IMR-90 (cell line): ENCODE measurements around the gene TTC28. TPM values are rescaled to one million over a fixed set of nuclear protein-coding genes. Genes with fewer than 3 reads are reported as not detected.

Experiments
- ATAC-seq: fragments of 200-7000 bp; cut with Tn5 transposase; 2 replicates; pipeline ENCODE4 v1.9.1; 2020; ENCODE audit warnings: low read depth, mild to moderate bottlenecking, moderate library complexity
- BruUV-seq: library from RNA; stranded (reverse); fragments of 400-500 nt; replicated peaks from 2 replicates; lab custom pipeline; 2021; lab: Mats Ljungman, UMichigan
- CTCF ChIA-PET: fragments of 300-600 bp; formaldehyde crosslinking; extraction: SDS; loops from one replicate; lab custom pipeline; 2021; ENCODE audit warnings: antibody characterized with exemption; lab: Yijun Ruan, JAX
- POLR2A ChIA-PET: fragments of 300-600 bp; sonication (Branson Sonifier 250); formaldehyde crosslinking; loops from one replicate; lab custom pipeline; 2022; ENCODE audit warnings: antibody characterized with exemption; ENCODE audit not compliant: unreplicated experiment; lab: Charles Lee
- DNase-seq: peaks from one replicate; pipeline ENCODE4 v3.0.0; 2013
- H2AFZ ChIP-seq: replicated peaks from 2 replicates; pipeline ENCODE3; 2013; ENCODE audit warnings: low read length, mild to moderate bottlenecking; ENCODE audit not compliant: poor library complexity
- H2AK5ac ChIP-seq: 2 replicates; pipeline ENCODE4 v1.6.1; 2013; ENCODE audit warnings: low read depth, low read length, inconsistent platforms
- H2AK9ac ChIP-seq: replicated peaks from 2 replicates; pipeline ENCODE3; 2013; ENCODE audit warnings: mild to moderate bottlenecking, low read depth, low read length, moderate library complexity; ENCODE audit not compliant: poor library complexity
- H2BK120ac ChIP-seq: 2 replicates; pipeline ENCODE4 v1.6.1; 2013; ENCODE audit warnings: low read depth, low read length, inconsistent platforms
- H2BK15ac ChIP-seq: 3 replicates; pipeline ENCODE4 v1.6.1; 2013; ENCODE audit warnings: low read depth, low read length, inconsistent platforms
- H2BK20ac ChIP-seq: 2 replicates; pipeline ENCODE4 v1.6.1; 2013; ENCODE audit warnings: low read depth, mild to moderate bottlenecking, inconsistent platforms, low read length, moderate library complexity
- H2BK5ac ChIP-seq: 2 replicates; pipeline ENCODE4 v1.6.1; 2013; ENCODE audit warnings: mild to moderate bottlenecking, low read depth, low read length, inconsistent platforms; ENCODE audit not compliant: poor library complexity, severe bottlenecking
- H3K14ac ChIP-seq: replicated peaks from 2 replicates; pipeline ENCODE4 v1.6.1; 2013; ENCODE audit warnings: low read depth, low read length, inconsistent platforms
- H3K18ac ChIP-seq: 2 replicates; pipeline ENCODE4 v1.6.1; 2013; ENCODE audit warnings: low read depth, low read length, control low read depth
- H3K23ac ChIP-seq: 2 replicates; pipeline ENCODE4 v1.6.1; 2013; ENCODE audit warnings: low read depth, low read length, inconsistent platforms
- H3K27ac ChIP-seq: 2 replicates; pipeline ENCODE4 v1.5.1; 2013; ENCODE audit warnings: mild to moderate bottlenecking, control low read depth, low read length; ENCODE audit not compliant: insufficient read depth
- H3K27me3 ChIP-seq: 2 replicates; pipeline ENCODE4 v1.6.1; 2013; ENCODE audit warnings: low read length; ENCODE audit not compliant: control insufficient read depth, insufficient read depth
- H3K36me3 ChIP-seq: 2 replicates; pipeline ENCODE4 v1.6.1; 2013; ENCODE audit warnings: low read length, mixed read lengths; ENCODE audit not compliant: control insufficient read depth, insufficient read depth
- H3K4ac ChIP-seq: 2 replicates; pipeline ENCODE4 v1.6.1; 2013; ENCODE audit warnings: low read depth, low read length, inconsistent platforms
- H3K4me1 ChIP-seq: 2 replicates; pipeline ENCODE4 v1.6.1; 2013; ENCODE audit warnings: low read length, mixed read lengths; ENCODE audit not compliant: control insufficient read depth, insufficient read depth
- H3K4me2 ChIP-seq: 2 replicates; pipeline ENCODE4 v1.6.1; 2013; ENCODE audit warnings: low read depth, mild to moderate bottlenecking, control low read depth, low read length, moderate library complexity
- H3K4me3 ChIP-seq: 2 replicates; pipeline ENCODE4 v1.5.1; 2013; ENCODE audit warnings: low read depth, mild to moderate bottlenecking, control low read depth, low read length, moderate library complexity; ENCODE audit not compliant: insufficient read depth
- H3K56ac ChIP-seq: 2 replicates; pipeline ENCODE4 v1.6.1; 2013; ENCODE audit warnings: low read length, inconsistent platforms; ENCODE audit not compliant: insufficient read depth; ENCODE audit errors: extremely low read depth
- H3K79me1 ChIP-seq, 2 experiments: 2 replicates each; pipeline ENCODE4 v1.6.1; 2013; ENCODE audit warnings: low read length in 2 of 2, inconsistent platforms in 1 of 2, low read depth in 1 of 2
- H3K9ac ChIP-seq: 2 replicates; pipeline ENCODE4 v1.6.1; 2013; ENCODE audit warnings: low read depth, low read length, control low read depth
- H3K9me1 ChIP-seq: 2 replicates; pipeline ENCODE4 v1.6.1; 2013; ENCODE audit warnings: low read length, inconsistent platforms; ENCODE audit not compliant: insufficient read depth
- H3K9me3 ChIP-seq: 2 replicates; pipeline ENCODE4 v1.6.1; 2013; ENCODE audit warnings: low read length; ENCODE audit not compliant: control insufficient read depth, insufficient read depth
- H4K20me1 ChIP-seq: 2 replicates; pipeline ENCODE4 v1.6.1; 2013; ENCODE audit warnings: low read length, inconsistent platforms; ENCODE audit not compliant: insufficient read depth
- H4K5ac ChIP-seq: 2 replicates; pipeline ENCODE4 v1.6.1; 2013; ENCODE audit warnings: mild to moderate bottlenecking, low read depth, low read length, control low read depth
- H4K8ac ChIP-seq, 2 experiments: 2 replicates each; pipeline ENCODE4 v1.6.1; 2013; ENCODE audit warnings: low read depth in 2 of 2, low read length in 2 of 2, control low read depth in 1 of 2, inconsistent platforms in 1 of 2
- H4K91ac ChIP-seq: 2 replicates; pipeline ENCODE4 v1.6.1; 2013; ENCODE audit warnings: low read depth, low read length, inconsistent platforms; ENCODE audit not compliant: insufficient read depth
- BHLHE40 ChIP-seq: fragments of 150-350 bp; IDR thresholded peaks from 2 replicates; pipeline ENCODE4 v1.6.1; 2016; ENCODE audit warnings: mild to moderate bottlenecking, low read depth, low read length
- CEBPB ChIP-seq: IDR thresholded peaks from 2 replicates; pipeline ENCODE4 v1.6.1; 2012; ENCODE audit warnings: low read depth, low read length, improper control_type of control experiment
- CHD1 ChIP-seq: IDR thresholded peaks from 2 replicates; pipeline ENCODE4 v1.6.1; 2012; ENCODE audit warnings: low read depth, low read length, improper control_type of control experiment
- FOS ChIP-seq: fragments of 150-350 bp; IDR thresholded peaks from 2 replicates; pipeline ENCODE4 v1.6.1; 2016; ENCODE audit warnings: low read depth, low read length
- MAZ ChIP-seq: IDR thresholded peaks from 2 replicates; pipeline ENCODE4 v1.6.1; 2012; ENCODE audit warnings: low read depth, mild to moderate bottlenecking, low read length, improper control_type of control experiment, moderate library complexity, borderline replicate concordance
- MXI1 ChIP-seq: IDR thresholded peaks from 2 replicates; pipeline ENCODE4 v1.6.1; 2012; ENCODE audit warnings: low read depth, mild to moderate bottlenecking, low read length, moderate library complexity, borderline replicate concordance
- NFE2L2 ChIP-seq: fragments of 150-350 bp; IDR thresholded peaks from 2 replicates; pipeline ENCODE4 v1.6.1; 2016; ENCODE audit warnings: low read depth, mild to moderate bottlenecking, low read length
- POLR2A ChIP-seq: IDR thresholded peaks from 2 replicates; pipeline ENCODE4 v1.6.1; 2012; ENCODE audit warnings: mild to moderate bottlenecking, low read depth, low read length
- RCOR1 ChIP-seq: IDR thresholded peaks from 2 replicates; pipeline ENCODE4 v1.6.1; 2012; ENCODE audit warnings: mild to moderate bottlenecking, low read length, improper control_type of control experiment; ENCODE audit not compliant: insufficient replicate concordance
- RFX5 ChIP-seq: IDR thresholded peaks from 2 replicates; pipeline ENCODE4 v1.8.0; 2012; ENCODE audit warnings: low read depth, mild to moderate bottlenecking, low read length, moderate library complexity
- SMC3 ChIP-seq: fragments of 150-350 bp; IDR thresholded peaks from 2 replicates; pipeline ENCODE4 v1.6.1; 2016; ENCODE audit warnings: low read depth, mild to moderate bottlenecking, antibody characterized with exemption, low read length, moderate library complexity
- WGBS, 2 experiments: methylation state at CpG; one replicate each; pipeline versions ENCODE4 v1.1.5 to v1.1.7; 2013; ENCODE audit warnings: missing lambda C conversion rate in 2 of 2; ENCODE audit not compliant: insufficient read length in 1 of 2; ENCODE audit errors: extremely low coverage in 2 of 2; 5-methylcytosine and 5-hydroxymethylcytosine counted together
- dilution Hi-C: fragments of 300-500 bp; cut with HindIII; formaldehyde crosslinking; loops from one replicate; pipeline ENCODE4 v1.14.3; 2018; ENCODE audit warnings: low sequenced_read_pairs; ENCODE audit not compliant: unreplicated experiment
- in situ Hi-C: fragments of 300-500 bp; cut with MboI; formaldehyde crosslinking; loops from 3 replicates; pipeline ENCODE4 v1.14.3; 2019; ENCODE audit warnings: low sequenced_read_pairs, inconsistent platforms, mixed read lengths
- intact Hi-C: fragments of 100-400 bp; cut with micrococcal nuclease; formaldehyde crosslinking; loops from 2 replicates; pipeline ENCODE4 v1.10.0; 2022
- polyA plus RNA-seq, 3 experiments: library from polyadenylated mRNA; depleted of rRNA; stranded (reverse); fragments of >200 nt; gene quantifications; 2 replicates each; pipeline ENCODE4 v1.2.3, GENCODE V29; 2012; ENCODE audit warnings: low replicate concordance in 1 of 3
- total RNA-seq: library from RNA; depleted of rRNA; stranded (reverse); fragments of >200 nt; gene quantifications from 2 replicates; pipeline ENCODE4 v1.2.3, GENCODE V29; 2012
- TF ChIP-seq, protein P1 (sequence below): conservative IDR thresholded peaks from 2 replicates; pipeline ENCODE4 v1.5.1; 2012; ENCODE audit warnings: mild to moderate bottlenecking, low read depth, low read length, improper control_type of control experiment
- TF ChIP-seq, protein P2 (sequence below): fragments of 150-350 bp; IDR thresholded peaks from 2 replicates; pipeline ENCODE4 v1.6.1; 2016; ENCODE audit warnings: low read depth, mild to moderate bottlenecking, low read length, moderate library complexity, borderline replicate concordance

TTC28 gene
- total and polyA plus RNA-seq, 2 of the 4 experiments (the other 2 are of a cell fraction) = 5.6 to 13.3 TPM

DNA sequence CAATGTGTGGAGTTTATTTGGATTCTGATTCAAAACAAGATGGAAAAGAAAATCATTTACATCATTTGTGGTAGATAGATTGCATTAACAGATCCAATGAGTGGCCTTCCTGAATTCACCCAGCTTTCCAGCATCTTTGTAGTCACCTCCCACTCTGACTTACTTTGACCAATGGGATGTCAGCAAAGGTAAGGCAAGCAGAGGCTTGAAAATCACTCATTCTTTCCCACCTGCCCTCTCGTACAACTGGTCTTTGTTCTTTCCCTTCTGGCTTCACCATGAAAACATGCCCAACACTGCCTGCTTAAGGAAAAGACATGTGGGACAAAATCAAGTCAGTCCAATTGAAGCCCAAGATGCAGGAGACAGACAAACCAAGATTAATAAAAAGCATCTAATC lies 202.1 kb downstream of the TTC28 start:
- intact Hi-C loops (no loop called here), dilution Hi-C loops (no loop called here), in situ Hi-C loops (no loop called here)
- Histone ChIP-seq H2BK15ac (no peak overlapping the region), H3K23ac (no peak overlapping the region), H3K27ac (no peak overlapping the region), H2BK120ac (no peak overlapping the region), H3K56ac (no peak overlapping the region), H4K8ac (no peak overlapping the region), H3K4ac (no peak overlapping the region; the same call in 1 of the 2 replicates), H3K4me2 (no peak overlapping the region), H2BK20ac (no peak overlapping the region), H3K9me3 (no peaks in the 10 kb centered on the region), H3K14ac (no peak overlapping the region), H4K20me1 (no peaks in the 10 kb centered on the region), H3K79me1 (peaks cover 3 to 4% of the 10 kb centered on the region in 2 experiments; a peak in 2 of 4 replicates), H3K27me3 (no peaks in the 10 kb centered on the region), H4K91ac (no peak overlapping the region), H3K9ac (no peak overlapping the region), H4K5ac (no peak overlapping the region), H2AFZ (no peak overlapping the region), H2AK9ac (peak overlapping the region; percentile 3), H3K4me3 (no peak overlapping the region), H2AK5ac (no peak overlapping the region), H2BK5ac (no peak overlapping the region), H3K4me1 (peaks cover 3% of the 10 kb centered on the region; the same call in 1 of the 2 replicates), H3K18ac (no peak overlapping the region), H3K9me1 (no peaks in the 10 kb centered on the region), H3K36me3 (no peaks in the 10 kb centered on the region)
- ChIA-PET CTCF (no interaction called here), POLR2A (no interaction called here)
- no peak for TF ChIP-seq CHD1
- TF ChIP-seq FOS = no peak
- TF ChIP-seq CEBPB = no peak
- TF ChIP-seq BHLHE40 = no peak
- TF ChIP-seq SMC3 = no peak
- no peak for TF ChIP-seq POLR2A
- TF ChIP-seq MXI1 = no peak
- no peak for TF ChIP-seq RCOR1
- no peak for TF ChIP-seq NFE2L2
- TF ChIP-seq MAZ = no peak
- no peak for TF ChIP-seq RFX5
- TF ChIP-seq, protein P1, sequence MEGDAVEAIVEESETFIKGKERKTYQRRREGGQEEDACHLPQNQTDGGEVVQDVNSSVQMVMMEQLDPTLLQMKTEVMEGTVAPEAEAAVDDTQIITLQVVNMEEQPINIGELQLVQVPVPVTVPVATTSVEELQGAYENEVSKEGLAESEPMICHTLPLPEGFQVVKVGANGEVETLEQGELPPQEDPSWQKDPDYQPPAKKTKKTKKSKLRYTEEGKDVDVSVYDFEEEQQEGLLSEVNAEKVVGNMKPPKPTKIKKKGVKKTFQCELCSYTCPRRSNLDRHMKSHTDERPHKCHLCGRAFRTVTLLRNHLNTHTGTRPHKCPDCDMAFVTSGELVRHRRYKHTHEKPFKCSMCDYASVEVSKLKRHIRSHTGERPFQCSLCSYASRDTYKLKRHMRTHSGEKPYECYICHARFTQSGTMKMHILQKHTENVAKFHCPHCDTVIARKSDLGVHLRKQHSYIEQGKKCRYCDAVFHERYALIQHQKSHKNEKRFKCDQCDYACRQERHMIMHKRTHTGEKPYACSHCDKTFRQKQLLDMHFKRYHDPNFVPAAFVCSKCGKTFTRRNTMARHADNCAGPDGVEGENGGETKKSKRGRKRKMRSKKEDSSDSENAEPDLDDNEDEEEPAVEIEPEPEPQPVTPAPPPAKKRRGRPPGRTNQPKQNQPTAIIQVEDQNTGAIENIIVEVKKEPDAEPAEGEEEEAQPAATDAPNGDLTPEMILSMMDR = no peak
- TF ChIP-seq, protein P2, sequence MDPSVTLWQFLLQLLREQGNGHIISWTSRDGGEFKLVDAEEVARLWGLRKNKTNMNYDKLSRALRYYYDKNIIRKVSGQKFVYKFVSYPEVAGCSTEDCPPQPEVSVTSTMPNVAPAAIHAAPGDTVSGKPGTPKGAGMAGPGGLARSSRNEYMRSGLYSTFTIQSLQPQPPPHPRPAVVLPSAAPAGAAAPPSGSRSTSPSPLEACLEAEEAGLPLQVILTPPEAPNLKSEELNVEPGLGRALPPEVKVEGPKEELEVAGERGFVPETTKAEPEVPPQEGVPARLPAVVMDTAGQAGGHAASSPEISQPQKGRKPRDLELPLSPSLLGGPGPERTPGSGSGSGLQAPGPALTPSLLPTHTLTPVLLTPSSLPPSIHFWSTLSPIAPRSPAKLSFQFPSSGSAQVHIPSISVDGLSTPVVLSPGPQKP = no peak
- WGBS, 2 experiments = no CpG with 5 or more reads among the region's 1 CpG
- ATAC-seq (no peak), DNase-seq (no peak)
- BruUV-seq = no TSS peak
